GM12865 (cell line): ENCODE data around the gene SIPA1.
A peak's percentile ranks its signal among the peaks of the same experiment; 100 is the strongest.

Experiments
- DNase-seq: peaks from one replicate; pipeline ENCODE4 v3.0.0; 2010; ENCODE audit warnings: low read depth
- H3K4me3 ChIP-seq: 2 replicates; pipeline ENCODE4 v1.5.1; 2011; ENCODE audit warnings: mild to moderate bottlenecking, low read depth, low read length, control low read depth
- TF ChIP-seq, protein P1 (sequence below): IDR thresholded peaks from 2 replicates; pipeline ENCODE4 v1.5.1; 2011; ENCODE audit warnings: low read length, control low read depth, low read depth, inconsistent platforms; ENCODE audit not compliant: insufficient read depth; ENCODE audit errors: missing control alignments

The SIPA1 gene

DNA sequence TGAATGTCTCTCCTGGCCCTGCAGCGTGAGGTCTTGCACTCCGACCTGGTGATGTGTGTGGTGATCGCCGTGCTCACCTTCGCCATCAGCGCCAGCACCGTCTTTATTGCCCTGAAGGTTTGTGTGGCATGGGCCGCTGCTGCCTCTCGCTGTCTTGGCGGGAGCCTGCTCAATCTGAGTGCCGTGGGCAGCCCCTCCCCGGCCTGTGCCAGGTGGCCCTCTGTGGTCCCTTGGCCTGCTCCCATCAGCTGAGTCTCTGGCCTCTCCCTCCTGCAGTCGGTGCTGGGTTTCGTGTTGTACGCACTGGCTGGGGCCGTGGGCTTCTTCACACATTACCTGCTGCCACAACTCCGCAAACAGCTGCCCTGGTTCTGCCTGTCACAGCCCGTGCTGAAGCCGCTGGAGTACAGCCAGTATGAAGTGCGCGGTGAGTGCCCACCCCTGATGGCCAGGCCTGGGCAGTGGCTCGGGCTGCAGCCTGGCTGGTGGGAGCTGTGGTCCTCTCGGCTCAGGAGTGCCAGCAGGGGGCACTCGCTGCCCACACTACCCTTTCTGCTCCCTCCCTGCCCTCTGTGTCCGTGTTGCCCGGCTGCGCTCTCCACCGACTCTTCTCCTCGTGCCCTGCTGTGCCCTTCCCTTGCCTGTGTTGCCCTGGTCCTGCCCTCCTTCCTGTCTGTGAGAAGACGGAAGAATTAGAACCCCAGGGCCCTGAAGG is 12.1 kb upstream of the SIPA1 start:
- TF ChIP-seq, protein P1, sequence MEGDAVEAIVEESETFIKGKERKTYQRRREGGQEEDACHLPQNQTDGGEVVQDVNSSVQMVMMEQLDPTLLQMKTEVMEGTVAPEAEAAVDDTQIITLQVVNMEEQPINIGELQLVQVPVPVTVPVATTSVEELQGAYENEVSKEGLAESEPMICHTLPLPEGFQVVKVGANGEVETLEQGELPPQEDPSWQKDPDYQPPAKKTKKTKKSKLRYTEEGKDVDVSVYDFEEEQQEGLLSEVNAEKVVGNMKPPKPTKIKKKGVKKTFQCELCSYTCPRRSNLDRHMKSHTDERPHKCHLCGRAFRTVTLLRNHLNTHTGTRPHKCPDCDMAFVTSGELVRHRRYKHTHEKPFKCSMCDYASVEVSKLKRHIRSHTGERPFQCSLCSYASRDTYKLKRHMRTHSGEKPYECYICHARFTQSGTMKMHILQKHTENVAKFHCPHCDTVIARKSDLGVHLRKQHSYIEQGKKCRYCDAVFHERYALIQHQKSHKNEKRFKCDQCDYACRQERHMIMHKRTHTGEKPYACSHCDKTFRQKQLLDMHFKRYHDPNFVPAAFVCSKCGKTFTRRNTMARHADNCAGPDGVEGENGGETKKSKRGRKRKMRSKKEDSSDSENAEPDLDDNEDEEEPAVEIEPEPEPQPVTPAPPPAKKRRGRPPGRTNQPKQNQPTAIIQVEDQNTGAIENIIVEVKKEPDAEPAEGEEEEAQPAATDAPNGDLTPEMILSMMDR, result peak; percentile 76
- DNase-seq, result peak; percentile 62

DNA sequence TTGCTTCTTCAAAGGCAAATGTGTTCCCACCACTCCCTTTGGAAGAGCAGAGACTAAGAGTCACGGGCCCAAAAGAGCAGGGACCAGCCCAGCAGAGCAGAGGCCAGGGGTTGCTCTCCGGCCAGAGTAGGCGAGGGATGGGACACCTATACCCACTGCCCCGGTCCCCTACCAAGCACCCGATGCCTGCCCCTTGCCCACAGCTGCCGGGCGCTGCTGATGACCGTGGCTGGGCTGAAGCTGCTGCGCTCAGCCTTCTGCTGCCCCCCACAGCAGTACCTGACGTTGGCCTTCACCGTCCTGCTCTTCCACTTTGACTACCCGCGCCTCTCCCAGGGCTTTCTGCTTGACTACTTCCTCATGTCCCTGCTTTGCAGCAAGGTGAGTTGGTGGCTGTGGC is 10.7 kb upstream of the SIPA1 start:
- no peak overlapping the region for H3K4me3 ChIP-seq
- TF ChIP-seq, protein P1, result no peak
- no peak for DNase-seq

More for the DNA sequence above, 12.1 kb upstream of the SIPA1 start:
- H3K4me3 ChIP-seq, result no peak overlapping the region

DNA sequence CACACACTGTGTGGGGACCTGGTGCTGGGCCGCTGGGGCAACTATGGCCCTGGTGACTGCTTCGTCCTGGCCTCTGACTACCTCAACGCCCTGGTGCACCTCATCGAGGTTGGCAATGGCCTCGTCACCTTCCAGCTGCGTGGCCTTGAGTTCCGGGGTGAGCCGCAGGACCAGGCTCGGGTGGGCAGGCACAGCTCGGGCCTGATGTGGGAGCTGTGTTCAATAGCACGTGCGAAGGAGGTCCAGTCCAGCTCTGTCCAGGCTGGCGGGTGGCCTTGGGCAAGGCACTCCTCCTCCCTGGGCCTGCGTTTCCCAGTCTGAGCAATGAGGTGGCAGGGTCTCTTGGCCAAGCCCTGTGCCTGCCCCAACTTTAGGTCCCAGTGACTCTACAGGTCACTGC is 8.3 kb upstream of the SIPA1 start:
- TF ChIP-seq, protein P1, result no peak
- H3K4me3 ChIP-seq, result no peak overlapping the region
- no peak for DNase-seq

DNA sequence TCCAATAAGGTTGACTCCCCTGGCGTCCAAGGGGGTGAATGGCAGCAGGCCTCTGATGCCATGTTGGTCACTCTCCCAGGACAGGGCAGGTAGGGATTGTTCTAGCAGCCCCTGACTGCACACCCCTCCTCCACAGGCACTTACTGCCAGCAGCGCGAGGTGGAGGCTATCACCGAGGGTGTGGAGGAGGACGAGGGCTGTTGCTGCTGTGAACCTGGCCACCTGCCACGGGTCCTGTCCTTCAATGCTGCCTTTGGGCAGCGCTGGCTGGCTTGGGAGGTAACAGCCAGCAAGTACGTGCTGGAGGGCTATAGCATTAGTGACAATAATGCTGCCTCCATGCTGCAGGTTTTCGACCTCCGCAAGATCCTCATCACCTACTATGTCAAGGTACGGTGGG is 7.7 kb upstream of the SIPA1 start:
- no peak overlapping the region for H3K4me3 ChIP-seq
- TF ChIP-seq, protein P1, result no peak
- DNase-seq, result no peak

DNA sequence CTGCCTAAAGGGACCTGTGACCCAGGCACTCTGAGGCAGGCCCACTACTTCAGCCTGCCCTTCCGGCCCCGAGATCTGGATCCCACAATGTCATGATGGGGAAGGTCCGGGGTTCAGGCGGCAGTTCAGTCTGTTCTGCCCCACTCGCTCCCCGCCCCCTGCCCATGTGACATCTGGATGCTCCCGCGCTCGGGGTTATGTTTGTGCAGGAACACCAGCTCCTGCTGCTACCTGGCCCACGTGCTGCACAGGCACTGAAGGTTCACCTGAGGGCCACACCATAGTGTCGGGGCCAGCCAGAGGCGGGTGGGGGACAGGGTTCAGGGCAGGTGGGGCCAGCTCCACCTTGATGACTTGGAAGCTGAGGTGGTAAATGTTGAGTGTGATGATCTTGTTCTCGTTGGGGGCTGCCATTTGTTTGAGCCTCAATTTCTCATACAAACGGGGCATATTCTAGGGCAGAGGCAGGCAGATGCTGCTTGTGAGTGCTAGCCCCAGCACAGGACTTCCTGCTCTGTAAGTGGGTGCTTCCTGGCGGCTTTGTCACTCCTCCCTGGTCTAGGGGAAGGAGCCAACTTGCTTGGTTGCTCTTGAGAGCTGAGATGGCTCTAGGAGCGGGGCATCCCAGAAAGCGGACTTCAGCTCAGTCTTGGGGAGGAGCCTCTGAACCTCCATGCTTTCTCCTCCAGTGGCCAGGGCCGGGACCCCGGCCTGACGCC is 4.4 kb upstream of the SIPA1 start:
- TF ChIP-seq, protein P1, result no peak
- H3K4me3 ChIP-seq, result no peak overlapping the region
- DNase-seq, result no peak

DNA sequence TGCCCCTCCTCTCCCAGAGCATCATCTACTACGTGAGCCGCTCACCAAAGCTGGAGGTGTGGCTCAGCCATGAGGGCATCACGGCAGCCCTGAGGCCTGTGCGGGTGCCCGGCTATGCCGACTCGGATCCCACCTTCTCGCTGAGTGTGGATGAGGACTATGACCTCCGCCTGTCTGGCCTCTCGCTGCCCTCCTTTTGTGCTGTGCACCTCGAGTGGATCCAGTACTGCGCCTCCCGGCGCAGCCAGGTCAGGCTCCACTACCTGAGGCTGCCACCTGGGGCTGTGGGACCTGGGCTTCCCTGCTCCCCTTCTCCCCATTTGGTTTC is 3.8 kb upstream of the SIPA1 start:
- H3K4me3 ChIP-seq, result no peak overlapping the region
- DNase-seq, result no peak
- TF ChIP-seq, protein P1, result no peak
